Endodermal cell (in vitro differentiated cells): Measurements from ENCODE around the gene PDE8A. TPM values are rescaled to one million over a fixed set of nuclear protein-coding genes. Genes with fewer than 3 reads are reported as not detected.
"Not testable (repeated sequence)": the region's sequence is repeated elsewhere in the genome, so short reads cannot be mapped to it uniquely, and the experiment has no call there.

Experiments
- DNase-seq: peaks from one replicate; pipeline ENCODE4 v3.0.0-alpha.2; 2017
- H3K27ac ChIP-seq: 2 replicates; pipeline ENCODE4 v1.5.1; 2013; ENCODE audit warnings: mild to moderate bottlenecking, low read depth, low read length, moderate library complexity
- H3K27me3 ChIP-seq: 2 replicates; pipeline ENCODE4 v1.6.1; 2013; ENCODE audit warnings: mild to moderate bottlenecking, low read length, moderate library complexity; ENCODE audit not compliant: insufficient read depth, control insufficient read depth, poor library complexity, severe bottlenecking
- H3K36me3 ChIP-seq: 2 replicates; pipeline ENCODE4 v1.7.0; 2013; ENCODE audit warnings: mild to moderate bottlenecking, low read length, moderate library complexity; ENCODE audit not compliant: control insufficient read depth, insufficient read depth
- H3K4me1 ChIP-seq: one replicate; pipeline ENCODE4 v1.7.0; 2013; ENCODE audit warnings: low read length; ENCODE audit not compliant: control insufficient read depth, insufficient read depth
- H3K4me3 ChIP-seq: 2 replicates; pipeline ENCODE4 v1.5.1; 2013; ENCODE audit warnings: mild to moderate bottlenecking, low read length, moderate library complexity
- H3K9ac ChIP-seq: 2 replicates; pipeline ENCODE4 v1.6.1; 2013; ENCODE audit warnings: mild to moderate bottlenecking, low read length, moderate library complexity; ENCODE audit not compliant: poor library complexity, severe bottlenecking; ENCODE audit errors: extremely low read depth
- H3K9me3 ChIP-seq: 2 replicates; pipeline ENCODE4 v1.6.1; 2013; ENCODE audit warnings: mild to moderate bottlenecking, low read length, moderate library complexity; ENCODE audit not compliant: control insufficient read depth
- H3K27ac Mint-ChIP-seq: 2 replicates; pipeline ENCODE4 v1.8.0; 2020; ENCODE audit warnings: mixed read lengths
- H3K27me3 Mint-ChIP-seq: 2 replicates; pipeline ENCODE4 v1.8.0; 2021; ENCODE audit warnings: mild to moderate bottlenecking, mixed read lengths; ENCODE audit not compliant: insufficient read depth
- H3K36me3 Mint-ChIP-seq: 2 replicates; pipeline ENCODE4 v1.8.0; 2020; ENCODE audit warnings: low read depth, mixed read lengths
- H3K4me1 Mint-ChIP-seq: 2 replicates; pipeline ENCODE4 v1.8.0; 2020; ENCODE audit warnings: mixed read lengths
- H3K4me3 Mint-ChIP-seq: 2 replicates; pipeline ENCODE4 v1.8.0; 2020; ENCODE audit warnings: mild to moderate bottlenecking, moderate library complexity, mixed read lengths
- H3K9me3 Mint-ChIP-seq: 2 replicates; pipeline ENCODE4 v1.8.0; 2020; ENCODE audit warnings: mild to moderate bottlenecking, mixed read lengths
- WGBS, 2 experiments: methylation state at CpG; one replicate each; pipeline versions ENCODE4 v1.1.5 to v1.1.7; 2013; ENCODE audit warnings: missing lambda C conversion rate in 2 of 2, mixed read lengths in 1 of 2; ENCODE audit not compliant: insufficient coverage in 1 of 2, insufficient read length in 1 of 2; 5-methylcytosine and 5-hydroxymethylcytosine counted together
- total RNA-seq, 2 donors: library from RNA; stranded (reverse); fragmentation: NEBNext Ultra II Directional in 1 of 2; extraction: Animal tissue kit (Norgen Biotek cat#: 25700) in 1 of 2; gene quantifications; 2 replicates in 1 of 2; 3 replicates in 1 of 2; pipeline ENCODE4 v1.2.1, GENCODE V29; 2021
- TF ChIP-seq, protein P1 (sequence below): fragments of 200-600 bp; sonication (generic); conservative IDR thresholded peaks from 2 replicates; pipeline ENCODE4 v1.5.0; 2021; ENCODE audit warnings: antibody characterized with exemption, mild to moderate bottlenecking

PDE8A gene
- total RNA-seq, 2 donors from 2014 or later, result 14.8 to 15.2 TPM

GRCh38 chr15:84992157-84992944 lies 10.7 kb downstream of the PDE8A start:
- Histone ChIP-seq H3K4me1 (no peaks in the 10 kb centered on the region), H3K9me3 (no peaks in the 10 kb centered on the region), H3K27ac (no peak overlapping the region), H3K36me3 (no peaks in the 10 kb centered on the region), H3K27me3 (no peaks in the 10 kb centered on the region), H3K4me3 (no peak overlapping the region), H3K9ac (no peak overlapping the region)
- Mint-ChIP-seq H3K36me3 (no peaks in the 10 kb centered on the region), H3K9me3 (no peaks in the 10 kb centered on the region), H3K4me1 (peaks cover 13% of the 10 kb centered on the region), H3K27me3 (peaks cover 13% of the 10 kb centered on the region), H3K27ac (no peak overlapping the region), H3K4me3 (no peak overlapping the region)
- no peak for DNase-seq
- TF ChIP-seq, protein P1, sequence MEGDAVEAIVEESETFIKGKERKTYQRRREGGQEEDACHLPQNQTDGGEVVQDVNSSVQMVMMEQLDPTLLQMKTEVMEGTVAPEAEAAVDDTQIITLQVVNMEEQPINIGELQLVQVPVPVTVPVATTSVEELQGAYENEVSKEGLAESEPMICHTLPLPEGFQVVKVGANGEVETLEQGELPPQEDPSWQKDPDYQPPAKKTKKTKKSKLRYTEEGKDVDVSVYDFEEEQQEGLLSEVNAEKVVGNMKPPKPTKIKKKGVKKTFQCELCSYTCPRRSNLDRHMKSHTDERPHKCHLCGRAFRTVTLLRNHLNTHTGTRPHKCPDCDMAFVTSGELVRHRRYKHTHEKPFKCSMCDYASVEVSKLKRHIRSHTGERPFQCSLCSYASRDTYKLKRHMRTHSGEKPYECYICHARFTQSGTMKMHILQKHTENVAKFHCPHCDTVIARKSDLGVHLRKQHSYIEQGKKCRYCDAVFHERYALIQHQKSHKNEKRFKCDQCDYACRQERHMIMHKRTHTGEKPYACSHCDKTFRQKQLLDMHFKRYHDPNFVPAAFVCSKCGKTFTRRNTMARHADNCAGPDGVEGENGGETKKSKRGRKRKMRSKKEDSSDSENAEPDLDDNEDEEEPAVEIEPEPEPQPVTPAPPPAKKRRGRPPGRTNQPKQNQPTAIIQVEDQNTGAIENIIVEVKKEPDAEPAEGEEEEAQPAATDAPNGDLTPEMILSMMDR, result no peak
- 94 to 97% methylated on average over 3 to 4 of the region's 4 CpGs for WGBS, 2 experiments

GRCh38 chr15:84996055-84996454 lies 14.4 kb downstream of the PDE8A start:
- Histone ChIP-seq H3K27me3 (no peaks in the 10 kb centered on the region), H3K27ac (no peak overlapping the region), H3K4me1 (no peaks in the 10 kb centered on the region), H3K36me3 (no peaks in the 10 kb centered on the region), H3K9ac (no peak overlapping the region), H3K9me3 (no peaks in the 10 kb centered on the region), H3K4me3 (no peak overlapping the region)
- 86 to 95% methylated on average over 1 of the region's 1 CpG for WGBS, 2 experiments
- Mint-ChIP-seq H3K4me1 (peaks cover 16% of the 10 kb centered on the region), H3K9me3 (no peaks in the 10 kb centered on the region), H3K27me3 (no peaks in the 10 kb centered on the region), H3K27ac (no peak overlapping the region), H3K4me3 (no peak overlapping the region), H3K36me3 (no peaks in the 10 kb centered on the region)
- TF ChIP-seq, protein P1, result no peak
- DNase-seq, result no peak

DNA sequence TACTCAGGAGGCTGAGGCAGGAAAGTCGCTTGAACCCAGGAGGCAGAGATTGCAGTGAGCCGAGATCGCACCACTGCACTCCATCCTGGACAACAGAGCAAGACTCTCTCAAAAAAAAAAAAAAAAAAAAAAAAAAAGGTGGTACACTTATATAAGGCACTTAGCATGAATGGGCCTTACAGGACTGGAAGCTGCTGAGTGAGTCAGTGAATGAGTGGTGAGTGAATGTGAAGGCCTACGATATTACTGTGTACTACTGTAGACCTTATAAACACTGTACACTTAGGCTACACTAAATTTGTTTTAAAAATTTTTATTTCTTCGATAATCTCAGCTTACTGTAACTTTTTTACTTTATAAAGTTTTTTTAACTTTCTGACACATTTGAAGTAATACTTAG lies 15.1 kb downstream of the PDE8A start:
- not testable (repeated sequence) for H3K27ac Mint-ChIP-seq, H3K9me3 Mint-ChIP-seq, H3K36me3 ChIP-seq, H3K9ac ChIP-seq, H3K4me1 ChIP-seq, DNase-seq, H3K9me3 ChIP-seq, H3K36me3 Mint-ChIP-seq, H3K27me3 ChIP-seq, H3K27ac ChIP-seq, H3K4me3 ChIP-seq, H3K4me3 Mint-ChIP-seq, H3K27me3 Mint-ChIP-seq
- WGBS, 2 experiments, result 86 to 100% methylated on average over 1 to 3 of the region's 5 CpGs
- peaks cover 15% of the 10 kb centered on the region for H3K4me1 Mint-ChIP-seq

- not testable (repeated sequence) for H3K4me3 Mint-ChIP-seq, H3K36me3 ChIP-seq, DNase-seq, H3K4me1 ChIP-seq, H3K4me3 ChIP-seq, H3K27ac Mint-ChIP-seq, H3K9ac ChIP-seq, H3K27me3 Mint-ChIP-seq, H3K9me3 Mint-ChIP-seq, H3K27me3 ChIP-seq, H3K9me3 ChIP-seq, H3K36me3 Mint-ChIP-seq, H3K27ac ChIP-seq
- peaks cover 15% of the 10 kb centered on the region for H3K4me1 Mint-ChIP-seq
- WGBS, 2 experiments, result 80 to 100% methylated on average over 1 to 3 of the region's 3 CpGs
These were observed 15.6 kb downstream of the PDE8A start for GRCh38 chr15:84997214-84997613.
